ENCODE data around the gene INSIG2.
"Not testable (repeated sequence)": the region's sequence is repeated elsewhere in the genome, so short reads cannot be mapped to it uniquely, and the experiment has no call there.

The INSIG2 gene

GRCh38 chr2:118061135-118061955 lies 26.9 kb upstream of the INSIG2 start:
- DNase-seq = no peak

- no peak for DNase-seq
These were observed 26.2 kb upstream of the INSIG2 start for GRCh38 chr2:118062048-118062447.

GRCh38 chr2:118062669-118063068 lies 25.6 kb upstream of the INSIG2 start:
- DNase-seq = no peak

- DNase-seq = no peak
These were observed 23.1 kb upstream of the INSIG2 start for GRCh38 chr2:118065015-118065706.

- no peak for DNase-seq
These were observed 22.3 kb upstream of the INSIG2 start for GRCh38 chr2:118065921-118066511.

GRCh38 chr2:118077636-118078247 lies 10.5 kb upstream of the INSIG2 start:
- DNase-seq = no peak

GRCh38 chr2:118078734-118079133 lies 9.5 kb upstream of the INSIG2 start:
- no peak for DNase-seq

- DNase-seq = no peak
These were observed 3.7 kb upstream of the INSIG2 start for GRCh38 chr2:118084491-118085089.

GRCh38 chr2:118085173-118086023 lies 2.9 kb upstream of the INSIG2 start:
- no peak for DNase-seq

- no peak for DNase-seq
These were observed 2.1 kb upstream of the INSIG2 start for GRCh38 chr2:118086024-118086633.

- no peak for DNase-seq
These were observed 999 bp downstream of the INSIG2 start for GRCh38 chr2:118089139-118089800.

GRCh38 chr2:118090387-118091139 lies 2.3 kb downstream of the INSIG2 start:
- DNase-seq = no peak

GRCh38 chr2:118091140-118091478 lies 2.8 kb downstream of the INSIG2 start:
- DNase-seq = no peak

- DNase-seq = no peak
These were observed 3.4 kb downstream of the INSIG2 start for GRCh38 chr2:118091631-118092030.

GRCh38 chr2:118094102-118094501 lies 5.8 kb downstream of the INSIG2 start:
- not testable (repeated sequence) for DNase-seq

- DNase-seq = no peak
These were observed 6.2 kb downstream of the INSIG2 start for GRCh38 chr2:118094503-118094902.

GRCh38 chr2:118095610-118096009 lies 7.3 kb downstream of the INSIG2 start:
- no peak for DNase-seq

GRCh38 chr2:118097657-118098056 lies 9.4 kb downstream of the INSIG2 start:
- DNase-seq = no peak

- DNase-seq = no peak
These were observed 10.2 kb downstream of the INSIG2 start for GRCh38 chr2:118098307-118099030.
